NK-92 (cell line): Measurements from ENCODE around the gene IGSF3.

Experiments
- DNase-seq: peaks from one replicate; lab custom pipeline; 2025; ENCODE audit not compliant: unreplicated experiment; lab: John Stamatoyannopoulos, UW

Gene IGSF3

GRCh38 chr1:116532671-116533428, 134.7 kb downstream of the IGSF3 start:
- no peak for DNase-seq

DNA sequence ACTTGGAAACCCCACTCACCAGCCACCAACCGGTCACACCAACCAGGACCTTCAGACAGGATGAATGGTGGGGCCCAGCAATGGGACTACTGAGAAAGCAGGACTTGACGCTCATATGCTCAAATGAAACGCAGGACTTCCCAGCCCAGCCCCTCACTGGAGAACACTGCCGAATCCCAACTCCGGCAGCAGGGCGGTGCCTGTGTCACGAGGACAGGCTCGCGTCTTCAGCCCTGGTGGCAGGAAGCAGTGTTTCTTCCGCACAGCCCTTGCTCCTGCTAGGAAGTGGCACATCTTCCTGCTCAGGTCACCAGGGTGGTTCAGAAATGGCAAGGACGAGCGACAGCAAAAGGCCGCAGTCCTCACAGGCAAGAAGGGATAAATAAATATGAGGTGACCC, 135.6 kb downstream of the IGSF3 start:
- no peak for DNase-seq

DNA sequence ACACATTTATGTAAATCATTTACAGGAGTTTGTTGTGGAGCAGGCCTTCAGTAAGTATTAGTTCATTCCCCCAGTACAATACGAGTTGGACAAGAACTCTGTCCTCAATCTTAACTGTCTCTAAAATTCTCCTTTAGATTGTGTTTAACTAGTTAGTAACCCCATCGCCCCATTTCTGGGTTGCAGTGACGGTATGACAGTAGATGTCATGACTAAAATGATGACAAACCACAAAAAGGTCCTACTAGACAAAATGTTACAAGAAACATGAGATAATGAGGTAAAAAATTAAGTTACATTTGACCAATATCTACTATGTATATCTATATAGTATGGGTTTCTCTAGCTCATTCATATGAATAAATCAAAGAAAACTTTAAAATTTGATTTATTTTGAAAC, 137.9 kb downstream of the IGSF3 start:
- no peak for DNase-seq

DNA sequence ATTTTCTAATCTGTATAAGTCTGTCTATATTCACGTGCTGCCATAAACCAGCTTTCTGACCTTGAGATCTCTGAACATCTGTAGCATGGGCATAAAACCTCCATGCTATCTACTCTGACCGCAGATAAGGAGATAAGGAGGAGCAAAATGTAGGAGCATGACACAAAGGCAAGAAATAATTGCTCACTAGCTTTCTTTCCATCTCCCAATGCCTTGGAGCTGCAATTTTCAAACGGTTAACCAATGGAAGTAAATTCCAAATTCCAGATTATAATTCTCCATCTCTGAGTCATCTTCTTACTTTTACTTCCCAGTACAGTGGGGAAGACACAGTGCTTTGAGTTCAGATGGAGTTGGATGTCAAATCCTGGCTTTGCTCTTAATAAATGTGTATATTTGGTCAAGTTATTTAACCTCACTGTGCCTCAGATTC, 138.3 kb downstream of the IGSF3 start:
- DNase-seq, result no peak

DNA sequence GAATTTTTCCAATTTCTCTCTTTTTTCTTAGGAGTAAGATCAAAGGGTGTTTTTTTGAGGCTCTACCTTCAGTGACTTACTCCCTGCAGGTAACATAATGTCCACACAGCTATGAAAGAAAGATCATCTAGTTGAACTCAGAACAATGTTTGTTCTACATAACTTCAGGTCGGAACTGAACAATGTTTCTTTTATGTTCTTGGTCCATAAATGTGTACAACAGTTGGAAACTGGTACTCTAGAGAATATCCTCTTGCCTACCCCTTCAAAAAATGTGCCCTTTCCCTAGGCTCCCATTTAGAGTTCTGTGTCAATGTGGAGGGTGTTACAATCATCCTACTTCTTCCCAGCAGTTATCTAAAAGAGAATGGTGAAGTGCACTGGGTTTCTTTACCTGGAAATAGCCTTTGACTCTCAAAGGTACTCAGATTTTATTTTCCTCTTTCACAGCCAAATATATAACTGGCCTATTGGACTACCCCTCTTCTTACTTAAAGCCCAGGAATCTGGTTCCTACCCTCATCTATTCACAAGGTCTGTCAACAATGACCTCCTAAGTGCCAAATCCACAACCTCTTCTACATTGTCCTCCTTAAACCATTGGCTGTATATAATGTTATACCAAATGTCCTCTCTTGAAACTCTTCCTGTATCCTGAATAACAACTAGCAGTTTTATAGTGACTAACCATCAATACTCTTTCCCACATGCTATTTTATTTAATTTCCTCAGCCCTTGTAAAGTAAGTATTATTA, 139.0 kb downstream of the IGSF3 start:
- no peak for DNase-seq

- DNase-seq, result no peak
Observed at GRCh38 chr1:116525440-116525839, 142.1 kb downstream of the IGSF3 start.
